HS-27A (cell line): ENCODE measurements around the gene BTG2.

Experiments
- DNase-seq: peaks from one replicate; pipeline ENCODE4 v3.0.0-alpha.2; 2012; ENCODE audit warnings: low read depth, missing footprints

The BTG2 gene

GRCh38 chr1:203342192-203342940, 37.0 kb downstream of the BTG2 start:
- DNase-seq: no peak

GRCh38 chr1:203343956-203344754, 38.8 kb downstream of the BTG2 start:
- DNase-seq: no peak

- no peak for DNase-seq
Observed at GRCh38 chr1:203346060-203346768, 40.9 kb downstream of the BTG2 start.

GRCh38 chr1:203346769-203347102, 41.4 kb downstream of the BTG2 start:
- DNase-seq: no peak

DNA sequence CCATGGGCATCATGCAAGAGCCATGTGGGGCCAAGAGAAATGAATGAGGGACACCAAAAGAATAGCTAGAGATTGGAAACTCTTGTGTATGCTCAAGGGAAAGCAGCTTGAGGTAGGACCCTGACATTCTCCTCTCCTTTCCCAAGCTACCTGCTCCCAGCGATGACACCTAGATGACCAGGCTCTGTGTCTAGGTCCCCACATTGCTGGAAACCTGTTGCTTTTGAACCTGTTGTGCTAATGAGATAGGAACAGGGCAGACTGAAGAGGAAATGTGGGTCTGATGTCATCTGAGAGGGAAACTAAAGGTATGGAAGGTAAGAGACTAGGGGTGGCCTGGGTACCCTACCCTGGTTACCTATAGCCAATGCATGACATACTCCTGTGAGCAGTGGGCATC, 43.8 kb downstream of the BTG2 start:
- DNase-seq: no peak

DNA sequence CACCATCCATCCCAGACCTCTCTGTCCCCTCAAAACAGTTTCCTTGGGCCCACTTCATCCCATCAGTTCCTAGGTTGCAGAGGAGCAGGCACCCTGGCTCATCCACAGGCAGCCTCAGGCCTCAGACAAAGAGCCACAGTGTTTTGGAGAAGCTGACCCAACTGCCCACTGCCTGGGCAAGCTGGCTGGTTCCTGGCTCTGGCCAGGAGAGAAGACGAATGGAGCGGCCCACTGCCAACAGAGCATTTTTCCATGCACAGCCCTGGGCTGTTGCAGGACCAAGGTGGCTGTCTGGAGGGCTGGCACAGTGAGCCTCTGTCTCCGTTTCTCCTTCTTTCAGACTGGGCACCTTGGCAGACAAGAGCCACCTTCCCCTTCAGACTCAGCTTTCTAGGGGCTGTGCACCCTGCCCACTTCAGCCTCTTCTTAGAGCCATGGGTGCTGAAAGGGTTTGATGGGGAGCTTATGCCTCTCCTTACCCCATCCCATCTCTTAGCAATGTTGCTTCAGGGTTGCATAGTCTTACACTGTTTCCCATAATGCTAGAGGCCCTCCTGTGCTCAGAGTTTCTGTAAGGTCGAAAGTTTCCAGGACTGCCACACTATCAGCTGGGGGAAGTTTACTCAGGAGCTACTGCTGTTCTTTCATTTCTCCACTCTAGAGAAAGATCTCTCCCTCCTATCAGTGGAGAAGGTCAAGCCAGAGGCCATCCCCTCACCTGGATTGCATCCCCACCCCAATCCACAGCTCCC, 44.6 kb downstream of the BTG2 start:
- DNase-seq: no peak

GRCh38 chr1:203351037-203351625, 45.8 kb downstream of the BTG2 start, which contains the start of gene FMOD:
TSS of gene FMOD (minus strand) at chr1:203351122. CDS start at chr1:203348270, 2,852 bp downstream.
- no peak for DNase-seq

DNA sequence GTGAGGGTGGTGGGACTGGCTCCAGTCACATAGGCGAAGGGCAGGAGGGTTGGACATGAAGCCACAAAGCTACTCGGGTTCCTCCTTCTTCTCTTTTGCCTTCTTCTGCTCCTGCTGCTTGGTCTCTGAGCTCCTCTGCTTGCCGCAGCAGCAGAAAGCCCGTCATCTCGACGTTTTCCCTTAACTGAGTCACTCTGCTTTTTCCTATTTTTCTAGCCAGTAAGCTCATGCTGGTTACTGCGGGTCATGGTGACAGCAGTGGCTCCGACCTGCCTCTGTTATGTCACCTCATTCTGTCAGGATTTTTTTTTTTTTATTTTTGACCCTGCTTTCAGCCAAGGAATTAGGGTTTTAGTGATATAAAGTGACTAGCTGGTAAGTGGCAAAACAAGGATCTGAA, 48.2 kb downstream of the BTG2 start:
- no peak for DNase-seq

GRCh38 chr1:203354246-203354645, 48.9 kb downstream of the BTG2 start:
- DNase-seq: no peak

GRCh38 chr1:203359010-203359571, 53.8 kb downstream of the BTG2 start:
- DNase-seq: no peak
